Right lobe of liver (tissue), 6 donors: ENCODE measurements around the gene BAHCC1. TPM values are rescaled to one million over a fixed set of nuclear protein-coding genes. Genes with fewer than 3 reads are reported as not detected.

ENCODE experiments used
- ATAC-seq, 4 donors: fragments of 200-7000 bp; cut with Tn5 transposase; one replicate each; pipeline ENCODE4 v1.9.1; 2020; ENCODE audit warnings: mild to moderate bottlenecking in 4 of 4, moderate library complexity in 4 of 4
- DNase-seq, 3 donors: peaks; one replicate each; pipeline ENCODE4 v3.0.0-alpha.2; 2020
- H3K27ac ChIP-seq, 3 donors: fragments of 200-600 bp; one replicate each; pipeline ENCODE4 v1.8.0; 2022
- H3K27me3 ChIP-seq, 2 donors: fragments of 200-600 bp; one replicate each; pipeline ENCODE4 v1.8.0; 2022
- H3K36me3 ChIP-seq, 4 donors: fragments of 200-600 bp; sonication (generic) in 1 of 4; one replicate each; pipeline versions ENCODE4 v1.5.1 to v1.8.0; 2017 to 2022; ENCODE audit warnings: control low read depth in 1 of 4
- H3K4me1 ChIP-seq, 4 donors: fragments of 200-600 bp; sonication (generic) in 1 of 4; one replicate each; pipeline versions ENCODE4 v1.5.1 to v1.8.0; 2017 to 2022; ENCODE audit warnings: control low read depth in 1 of 4
- H3K4me3 ChIP-seq, 3 donors: fragments of 200-600 bp; one replicate each; pipeline ENCODE4 v1.8.0; 2022
- H3K9me3 ChIP-seq, 4 donors: fragments of 200-600 bp; sonication (generic) in 1 of 4; one replicate each; pipeline versions ENCODE4 v1.5.1 to v1.8.0; 2017 to 2022; ENCODE audit warnings: control low read depth in 1 of 4
- CTCF ChIP-seq, 4 donors: fragments of 200-600 bp in 3 of 4; fragments of 450-650 bp in 1 of 4; IDR thresholded peaks; one replicate each; pipeline versions ENCODE4 v1.5.1 to v1.8.0; 2016 to 2022; ENCODE audit warnings: antibody characterized with exemption in 4 of 4, mild to moderate bottlenecking in 2 of 4
- POLR2A ChIP-seq: fragments of 450-650 bp; IDR thresholded peaks from one replicate; pipeline ENCODE4 v1.6.1; 2017; ENCODE audit warnings: antibody characterized with exemption, mild to moderate bottlenecking
- WGBS: methylation state at CpG from one replicate; pipeline ENCODE4 v1.1.6; 2018; ENCODE audit warnings: low coverage, low lambda C conversion rate; ENCODE audit not compliant: insufficient coverage; ENCODE audit errors: missing lambda C conversion rate; 5-methylcytosine and 5-hydroxymethylcytosine counted together
- intact Hi-C, 2 donors: fragments of 100-400 bp; cut with DNase I; formaldehyde crosslinking; loops; one replicate each; pipeline versions ENCODE4 v1.11.2 to v1.14.1; 2022
- total RNA-seq, 6 experiments: library from RNA; depleted of rRNA in 2 of 6; stranded (reverse); fragments of >200 nt in 2 of 6; fragmentation: NEBNext Ultra II Directional in 3 of 6; extraction: Animal tissue kit (Norgen Biotek cat#: 25700) in 3 of 6; gene quantifications; one replicate each; pipeline versions ENCODE4 v1.1.0 to v1.2.4, GENCODE V29; 2016 to 2023
- donor health status: DM: no; HTN: yes; CAD: no.
- donor health status: DM: no; HTN: no; CAD: no.
- donor health status: DM: no; HTN: no; CAD: no.
- donor health status: DM: no; HTN: yes; CAD: no.
- donor health status: DM: no; HTN: yes; CAD: no.

BAHCC1 gene
- total RNA-seq, 6 experiments from 2014 or later, result 2.5 to 6.4 (median 4.9) TPM

GRCh38 chr17:81380131-81380530, 15.1 kb upstream of the BAHCC1 start:
- no peak overlapping the region for H3K4me3 ChIP-seq
- intact Hi-C loops, result loop anchor here in 1 of 2 donors (10.0 kb wide), 1 partner anchor 105 kb away; no protein-coding TSS in a partner anchor
- DNase-seq, result no peak
- no peak for TF ChIP-seq POLR2A
- TF ChIP-seq CTCF (IDR thresholded peaks at IDR 0.05), result no peak
- ATAC-seq, result no peak
- H3K36me3 ChIP-seq, result no peaks in the 10 kb centered on the region
- no peaks in the 10 kb centered on the region for H3K27me3 ChIP-seq
- no peaks in the 10 kb centered on the region for H3K9me3 ChIP-seq
- no peak overlapping the region for H3K27ac ChIP-seq
- WGBS, result 74% methylated on average over 5 of the region's 6 CpGs
- H3K4me1 ChIP-seq, result peaks cover 0 to 1% (median 0%) of the 10 kb centered on the region in 4 donors

GRCh38 chr17:81380666-81381518, 14.4 kb upstream of the BAHCC1 start:
- DNase-seq (no peak), ATAC-seq (no peak)
- H3K4me1 ChIP-seq, result peaks cover 0 to 9% (median 3%) of the 10 kb centered on the region in 4 donors
- H3K4me3 ChIP-seq, result no peak overlapping the region
- no peaks in the 10 kb centered on the region for H3K27me3 ChIP-seq
- H3K36me3 ChIP-seq, result no peaks in the 10 kb centered on the region
- H3K27ac ChIP-seq, result no peak overlapping the region
- intact Hi-C loops, result loop anchor here in 1 of 2 donors (10.0 kb wide), 1 partner anchor 104 kb away; no protein-coding TSS in a partner anchor
- WGBS, result 73% methylated on average over 8 of the region's 34 CpGs
- no peak for TF ChIP-seq CTCF (IDR thresholded peaks at IDR 0.05)
- TF ChIP-seq POLR2A, result no peak
- H3K9me3 ChIP-seq, result no peaks in the 10 kb centered on the region

- DNase-seq, result no peak
- WGBS, result 69% methylated on average over 2 of the region's 37 CpGs
- no peak overlapping the region for H3K4me3 ChIP-seq
- intact Hi-C loops, result loop anchor here in 1 of 2 donors (10.0 kb wide), 1 partner anchor 103 kb away; no protein-coding TSS in a partner anchor
- H3K36me3 ChIP-seq, result no peaks in the 10 kb centered on the region
- H3K27ac ChIP-seq, result no peak overlapping the region
- H3K4me1 ChIP-seq, result peaks cover 0 to 16% (median 6%) of the 10 kb centered on the region in 4 donors
- H3K9me3 ChIP-seq, result no peaks in the 10 kb centered on the region
- H3K27me3 ChIP-seq, result no peaks in the 10 kb centered on the region
- ATAC-seq, result no peak
- TF ChIP-seq POLR2A (no peak), CTCF (IDR thresholded peaks at IDR 0.05) (no peak)
Measured at GRCh38 chr17:81381632-81382577, 13.4 kb upstream of the BAHCC1 start.

GRCh38 chr17:81382851-81383250, 12.4 kb upstream of the BAHCC1 start:
- DNase-seq (no peak), ATAC-seq (no peak)
- TF ChIP-seq CTCF (IDR thresholded peaks at IDR 0.05) (no peak), POLR2A (no peak)
- intact Hi-C loops, result loop anchor here in 1 of 2 donors (10.0 kb wide), 1 partner anchor 102 kb away; no protein-coding TSS in a partner anchor
- H3K27ac ChIP-seq, result no peak overlapping the region
- no peak overlapping the region for H3K4me3 ChIP-seq
- H3K9me3 ChIP-seq, result no peaks in the 10 kb centered on the region
- no peaks in the 10 kb centered on the region for H3K36me3 ChIP-seq
- H3K27me3 ChIP-seq, result no peaks in the 10 kb centered on the region
- H3K4me1 ChIP-seq, result peaks cover 0 to 19% (median 8%) of the 10 kb centered on the region in 4 donors
- no CpG with 5 or more reads among the region's 6 CpGs for WGBS
